HG03060 (cell line): ENCODE measurements around the gene RNASE4.

Experiments
- ATAC-seq: cut with Tn5 transposase; IDR thresholded peaks from one replicate; pipeline ENCODE4 v1.9.1; 2021; ENCODE audit warnings: low read depth, moderate number of reproducible peaks; ENCODE audit not compliant: unreplicated experiment

The RNASE4 gene

DNA sequence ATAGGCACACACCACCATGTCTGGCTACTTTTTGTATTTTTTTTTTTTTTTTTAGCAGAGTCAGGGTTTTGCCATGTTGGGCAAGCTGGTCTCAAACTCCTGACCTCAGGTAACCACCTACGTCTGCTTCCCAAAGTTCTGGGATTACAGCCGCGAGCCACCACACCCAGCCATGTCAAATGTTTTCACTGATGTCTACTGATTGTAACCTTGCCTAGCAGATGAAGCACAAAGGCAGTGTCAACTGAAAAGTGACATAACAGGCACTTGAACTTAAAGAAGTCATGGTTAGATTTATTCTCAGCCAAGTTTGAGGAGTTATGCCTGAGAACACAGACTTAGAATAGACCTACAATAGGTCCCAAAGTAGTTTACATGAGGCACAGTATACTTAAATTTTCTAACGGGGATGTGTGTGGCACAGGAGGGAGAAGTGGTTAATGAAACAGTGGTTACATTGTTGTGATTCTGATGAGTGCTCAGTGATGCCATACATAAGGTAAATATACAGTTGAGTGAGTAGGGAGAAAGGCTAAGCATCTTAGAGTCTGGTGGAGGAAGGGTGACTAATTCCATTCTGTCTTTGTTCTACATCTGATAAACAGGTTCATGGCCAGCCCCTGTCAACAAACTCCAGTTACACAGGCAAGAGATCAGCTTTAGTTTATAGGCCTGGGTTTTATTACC lies 12.6 kb upstream of the RNASE4 start:
- no peak for ATAC-seq

DNA sequence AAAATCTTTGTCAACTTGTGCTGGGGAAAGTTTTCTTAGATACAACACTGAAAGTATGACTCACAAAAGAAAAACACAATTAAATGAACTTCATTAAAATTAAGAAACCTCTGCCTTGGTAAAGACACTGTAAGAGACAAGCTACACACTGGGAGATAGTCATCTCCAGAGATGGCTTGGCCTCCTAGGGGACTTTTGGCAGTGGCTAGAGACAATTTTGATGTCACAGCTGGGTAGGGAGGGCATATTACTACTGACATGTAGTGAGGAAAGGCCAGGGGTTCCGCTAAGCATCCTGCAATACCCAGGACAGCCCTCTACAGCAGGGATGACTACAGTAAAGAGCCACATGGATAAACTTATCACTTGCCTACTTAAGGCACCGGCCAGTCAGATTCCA lies 8.7 kb upstream of the RNASE4 start:
- no peak for ATAC-seq

DNA sequence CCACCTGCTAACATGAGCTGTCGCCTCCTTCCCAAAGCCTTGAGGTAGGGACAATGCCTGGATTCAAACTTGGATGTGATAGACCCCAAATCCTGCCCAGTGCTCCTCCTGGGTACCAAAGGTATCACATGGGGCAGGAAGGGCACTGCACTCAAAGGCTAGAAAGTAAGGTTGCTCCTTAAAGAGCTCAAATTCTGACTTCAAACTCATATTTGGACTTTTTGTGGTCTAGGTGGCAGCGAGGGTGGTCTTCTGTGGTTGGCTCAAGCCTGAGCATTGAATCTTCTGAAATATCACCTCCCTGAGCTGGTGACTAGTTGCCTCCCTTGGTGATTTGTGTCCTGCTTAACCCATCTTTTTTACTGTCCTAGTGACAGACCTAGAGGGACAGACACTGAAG lies 8.3 kb upstream of the RNASE4 start:
- no peak for ATAC-seq

DNA sequence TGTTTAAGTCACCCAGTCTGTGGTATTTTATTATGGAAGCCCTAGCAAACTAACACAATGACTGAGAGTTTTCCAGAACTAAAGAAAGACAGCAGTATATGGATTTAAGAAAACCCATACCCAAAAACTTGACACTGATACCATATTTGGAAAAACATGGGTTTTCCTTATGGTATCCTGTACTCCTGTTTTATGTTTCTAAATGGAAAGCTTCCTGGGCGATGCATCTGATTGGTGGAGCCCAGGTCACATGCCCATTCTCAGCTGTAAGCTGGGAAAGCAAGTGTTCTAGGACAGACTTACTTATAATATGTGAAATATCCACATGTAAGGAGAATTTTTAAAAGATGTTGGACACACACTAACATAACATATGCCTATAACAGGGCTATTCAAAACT lies 4.5 kb upstream of the RNASE4 start:
- no peak for ATAC-seq

DNA sequence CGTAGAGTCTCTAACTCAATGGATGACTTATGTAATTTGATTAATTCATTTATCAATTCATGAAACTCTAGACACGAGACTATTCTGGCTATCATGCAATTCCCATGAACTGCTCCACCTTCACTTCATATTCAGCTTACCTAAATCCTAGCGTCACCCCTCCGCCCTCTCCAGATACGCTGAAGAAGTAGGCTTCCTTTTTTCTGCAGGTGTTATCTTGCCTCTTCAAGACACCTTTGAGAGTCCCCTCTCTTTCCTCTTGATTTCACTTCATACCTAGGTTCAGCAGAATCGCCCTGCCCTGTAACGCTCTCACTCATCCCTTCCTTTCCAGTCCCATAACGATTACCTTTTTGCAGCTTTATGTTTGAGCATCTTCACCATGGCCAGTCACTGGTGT lies 4.0 kb upstream of the RNASE4 start:
- ATAC-seq: no peak

DNA sequence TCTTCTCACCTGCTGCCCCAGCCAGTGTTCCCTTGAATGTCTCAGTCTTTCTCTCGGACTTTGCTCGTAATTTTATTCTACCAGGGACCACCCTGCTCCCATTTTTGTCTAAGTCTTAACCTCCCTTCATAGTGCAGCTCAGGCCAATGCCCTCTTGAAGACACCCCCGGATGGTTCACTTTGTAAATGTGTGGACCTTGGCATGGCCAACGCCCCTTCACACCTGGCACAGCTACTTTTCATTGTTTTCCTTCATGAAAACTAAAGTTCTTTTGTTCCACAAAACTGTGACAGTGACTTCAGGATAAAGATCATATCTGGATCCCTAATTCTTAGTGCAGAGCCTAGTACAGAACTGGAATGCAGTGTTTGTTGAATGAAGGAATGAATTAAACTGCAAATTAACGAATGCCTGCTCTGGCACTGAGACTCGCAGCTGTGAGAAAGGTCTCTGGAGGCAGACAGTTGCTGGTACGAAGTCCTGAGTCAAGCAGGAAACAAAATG lies 3.5 kb upstream of the RNASE4 start:
- ATAC-seq: no peak

DNA sequence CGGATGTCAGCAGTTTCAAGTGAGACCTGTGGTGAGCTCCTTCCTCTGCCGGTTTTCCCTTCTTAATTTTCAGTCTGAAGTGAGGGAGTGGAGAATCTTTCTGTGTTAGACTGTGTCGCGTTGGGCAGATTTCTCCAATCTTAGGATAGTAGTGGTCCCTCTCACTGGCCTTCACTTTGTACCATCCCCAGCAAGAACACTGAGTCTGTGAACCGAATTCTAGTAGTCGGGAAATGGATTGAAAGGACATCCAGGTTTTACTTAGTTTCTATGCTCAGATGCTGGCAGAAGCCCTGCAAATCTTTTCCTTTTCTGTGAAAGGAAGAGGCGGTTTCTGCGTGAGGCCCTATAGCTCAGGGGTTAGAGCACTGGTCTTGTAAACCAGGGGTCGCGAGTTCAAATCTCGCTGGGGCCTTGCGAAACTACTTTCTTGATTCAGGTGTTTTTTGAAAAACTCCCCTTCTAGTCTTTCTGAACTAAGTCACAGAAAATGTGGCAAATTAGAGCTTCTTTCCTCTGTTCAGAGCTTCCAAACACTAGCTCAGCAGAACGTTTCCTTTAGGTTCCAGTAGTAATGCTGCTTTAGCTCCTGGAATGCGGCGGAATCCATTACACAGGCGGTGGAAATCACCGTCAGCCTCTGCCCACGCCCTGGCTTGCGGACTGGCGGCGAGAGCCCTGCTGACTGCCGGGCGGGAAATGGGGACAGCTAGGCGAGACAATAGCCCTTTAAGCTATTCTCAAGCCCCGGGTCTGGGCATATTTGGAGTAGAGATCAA lies 2.8 kb upstream of the RNASE4 start:
- no peak for ATAC-seq

DNA sequence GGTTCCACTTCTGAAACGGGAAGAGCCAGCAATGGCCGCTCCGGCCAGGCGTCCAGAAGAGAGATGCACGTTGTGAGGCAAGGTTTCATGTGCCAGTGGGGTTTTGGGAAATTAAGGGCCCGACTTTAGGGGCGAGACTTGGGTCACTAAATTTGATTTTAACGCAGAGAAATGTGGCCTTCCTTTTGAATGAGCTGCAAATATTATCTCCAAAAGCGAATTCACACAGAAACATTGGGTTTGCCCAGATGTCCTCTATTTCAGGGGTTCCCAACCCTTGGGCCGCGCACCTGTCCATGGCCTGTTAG lies 2.3 kb upstream of the RNASE4 start:
- no peak for ATAC-seq

DNA sequence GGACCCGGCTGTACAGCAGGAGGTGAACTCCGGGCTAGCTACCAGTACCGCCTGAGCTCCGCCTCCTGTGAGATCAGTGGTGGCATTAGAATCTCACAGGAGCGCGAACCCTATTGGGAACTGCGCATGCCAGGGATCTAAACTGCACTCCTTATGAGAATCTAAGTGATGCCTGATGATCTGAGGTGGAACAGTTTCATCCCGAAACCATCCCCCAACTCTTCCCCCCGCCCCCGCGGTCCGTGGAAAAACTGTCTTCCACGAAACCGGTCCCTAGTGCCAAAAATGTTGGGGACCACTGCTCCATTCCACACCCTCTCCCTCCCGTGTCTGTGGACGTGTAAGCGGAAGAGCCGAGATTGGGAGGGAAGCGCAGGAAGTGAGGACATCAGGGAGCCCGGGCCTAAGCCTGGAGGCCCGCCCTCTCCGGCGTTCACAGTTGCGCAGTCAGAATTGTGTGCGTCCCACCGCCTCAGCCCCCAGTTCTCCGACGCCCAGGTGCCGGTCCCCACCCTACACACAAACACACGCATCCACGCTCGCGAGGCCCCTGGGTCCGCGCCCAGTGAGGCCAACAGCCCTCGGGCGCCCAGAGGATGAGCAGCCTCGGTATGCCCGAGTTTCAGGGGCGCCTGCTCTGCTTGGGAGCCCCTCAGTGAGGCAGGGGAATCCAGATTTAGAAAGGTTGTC lies 1.8 kb upstream of the RNASE4 start:
- ATAC-seq: peak; percentile 8

DNA sequence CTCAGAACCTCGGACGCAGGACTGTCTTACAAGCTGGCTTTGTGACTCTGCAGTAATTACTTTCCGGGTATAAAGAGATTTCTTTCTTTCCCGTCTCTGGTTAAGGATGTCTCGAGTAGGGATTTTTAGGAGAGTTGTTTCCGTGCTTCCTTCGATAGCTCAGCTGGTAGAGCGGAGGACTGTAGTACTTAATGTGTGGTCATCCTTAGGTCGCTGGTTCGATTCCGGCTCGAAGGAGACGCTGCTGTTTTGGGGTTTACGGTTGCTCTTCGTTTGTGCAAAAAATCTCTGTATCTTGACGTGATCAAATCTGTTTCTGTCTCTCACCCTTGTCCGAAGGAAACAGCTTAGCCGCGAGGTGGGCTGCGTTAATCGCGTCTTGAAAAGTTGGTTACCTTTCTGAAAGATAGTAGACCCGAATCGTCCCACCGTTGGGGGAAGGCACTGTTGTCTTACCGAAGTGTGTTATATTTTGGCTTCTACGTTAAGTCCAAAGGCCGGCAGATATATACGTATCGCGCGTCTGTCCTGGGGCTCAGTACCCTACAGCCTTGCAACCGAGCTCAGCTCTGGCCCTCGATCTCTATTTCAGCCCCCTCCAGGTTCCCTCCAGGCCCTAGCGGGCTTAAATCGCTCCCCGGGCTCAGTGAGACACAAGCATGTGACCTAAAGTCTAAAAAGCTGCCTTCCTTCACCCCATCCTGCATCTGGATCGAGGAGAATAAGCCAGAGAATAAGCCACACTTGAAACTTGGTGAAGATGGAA lies 1.1 kb upstream of the RNASE4 start:
- peak; percentile 28 for ATAC-seq

DNA sequence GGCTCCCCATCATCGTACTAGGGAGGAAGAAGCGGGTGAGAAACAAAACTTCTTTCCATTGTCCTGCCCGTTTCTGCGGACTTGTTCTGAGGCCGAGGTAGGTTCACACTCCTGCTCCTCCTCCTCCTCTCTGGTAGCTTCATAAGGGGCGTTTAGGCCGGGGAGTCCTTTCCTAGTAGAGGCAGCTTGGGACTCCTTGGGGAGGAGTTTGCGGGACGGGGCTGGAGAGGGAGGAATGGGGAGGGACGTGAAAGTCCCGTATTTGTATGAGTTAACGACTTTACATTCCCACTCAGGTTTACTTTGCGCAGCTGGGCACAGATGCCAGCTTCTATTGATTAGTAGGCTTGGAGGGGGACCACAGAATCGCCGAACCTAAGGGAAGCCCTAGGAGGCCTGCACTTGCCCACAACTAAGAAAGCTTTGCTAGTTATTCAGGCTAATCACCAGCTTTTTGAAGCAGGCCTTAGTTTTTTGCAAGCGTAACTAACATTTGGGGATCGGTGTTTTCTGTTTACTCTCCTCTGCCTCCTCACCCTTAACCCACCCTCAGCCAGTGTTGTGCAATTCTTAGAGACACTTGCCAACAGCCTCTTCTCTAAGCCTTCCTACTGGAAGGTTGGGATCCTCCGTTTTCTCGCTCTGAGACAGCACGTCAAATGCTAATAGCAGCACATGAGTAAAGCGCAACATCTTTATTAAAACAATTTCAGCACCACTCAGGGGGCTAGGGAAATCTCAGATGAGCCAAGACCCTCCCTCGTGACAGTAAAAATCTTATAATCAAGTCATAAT lies 499 bp downstream of the RNASE4 start:
- no peak for ATAC-seq

DNA sequence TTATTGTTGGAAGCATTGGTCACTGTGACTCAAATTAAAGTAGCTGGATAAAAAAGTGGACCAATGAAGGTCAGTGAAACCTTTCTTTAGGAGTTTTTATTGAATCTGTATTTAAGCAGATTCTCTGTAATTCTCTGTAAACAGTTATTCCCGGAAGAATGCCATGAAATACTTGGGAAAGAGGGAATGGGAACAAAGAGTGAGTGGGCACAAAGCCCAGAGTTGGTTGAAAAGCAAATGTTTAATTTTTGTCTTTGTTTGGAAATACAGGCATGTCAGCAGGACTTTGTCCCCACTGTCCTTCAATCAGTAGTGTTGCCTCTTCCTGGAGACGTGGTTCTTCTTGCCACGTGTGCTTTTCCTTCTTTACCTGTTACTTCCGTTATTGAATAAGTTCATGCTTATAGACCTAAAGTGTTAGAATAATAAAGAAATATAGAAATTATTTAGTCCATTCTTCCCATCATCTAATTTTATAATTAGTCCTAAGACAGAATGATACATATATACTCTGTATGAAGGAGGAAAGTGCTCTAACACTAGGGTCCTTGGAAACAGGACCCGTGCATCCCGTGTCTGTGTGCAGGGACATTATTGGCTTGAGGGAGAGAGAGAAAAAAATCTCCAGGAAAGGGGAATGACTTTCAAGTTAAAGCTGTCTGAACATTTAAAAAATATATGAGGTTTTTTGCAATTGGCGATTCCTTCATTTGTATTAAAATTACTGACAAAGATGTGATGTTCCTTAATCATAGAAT lies 2.2 kb downstream of the RNASE4 start:
- ATAC-seq: no peak

DNA sequence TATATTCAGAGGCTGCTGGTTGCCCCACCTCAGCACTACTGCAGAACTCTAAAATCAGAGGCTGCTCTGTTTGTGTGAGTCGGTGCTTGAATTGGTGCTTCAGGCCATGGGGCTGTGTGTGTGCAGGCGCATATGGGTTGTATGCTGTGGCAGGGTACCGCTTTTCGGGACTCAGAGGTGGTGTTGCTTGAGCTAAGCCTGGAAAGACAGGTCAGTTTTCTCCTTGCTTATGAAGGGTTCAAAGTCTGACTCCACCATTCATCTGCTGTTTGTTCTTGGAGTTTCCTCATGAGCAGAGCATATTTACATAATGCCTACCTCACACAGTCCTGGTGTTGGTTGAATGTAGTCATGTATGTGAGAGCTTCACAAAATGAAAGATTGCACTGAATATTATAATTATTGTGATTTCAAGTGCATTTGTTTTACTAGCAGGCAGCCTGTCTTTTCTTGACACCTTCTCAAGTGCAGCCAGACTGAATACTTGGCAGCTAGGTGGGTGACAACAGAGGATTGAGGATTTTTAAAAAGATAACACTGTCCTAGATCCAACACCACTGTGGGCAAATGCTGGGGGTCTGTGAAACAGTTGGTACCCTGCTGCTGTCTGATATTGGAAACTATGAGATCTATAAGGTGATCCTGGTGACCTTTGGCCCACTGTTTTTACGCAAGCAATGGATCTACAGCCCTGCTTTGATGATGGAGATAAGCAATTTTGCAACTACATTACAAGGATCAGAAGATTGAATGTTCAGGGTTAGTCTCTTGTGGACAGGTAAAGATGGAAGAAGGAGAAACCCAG lies 3.2 kb downstream of the RNASE4 start:
- ATAC-seq: no peak

DNA sequence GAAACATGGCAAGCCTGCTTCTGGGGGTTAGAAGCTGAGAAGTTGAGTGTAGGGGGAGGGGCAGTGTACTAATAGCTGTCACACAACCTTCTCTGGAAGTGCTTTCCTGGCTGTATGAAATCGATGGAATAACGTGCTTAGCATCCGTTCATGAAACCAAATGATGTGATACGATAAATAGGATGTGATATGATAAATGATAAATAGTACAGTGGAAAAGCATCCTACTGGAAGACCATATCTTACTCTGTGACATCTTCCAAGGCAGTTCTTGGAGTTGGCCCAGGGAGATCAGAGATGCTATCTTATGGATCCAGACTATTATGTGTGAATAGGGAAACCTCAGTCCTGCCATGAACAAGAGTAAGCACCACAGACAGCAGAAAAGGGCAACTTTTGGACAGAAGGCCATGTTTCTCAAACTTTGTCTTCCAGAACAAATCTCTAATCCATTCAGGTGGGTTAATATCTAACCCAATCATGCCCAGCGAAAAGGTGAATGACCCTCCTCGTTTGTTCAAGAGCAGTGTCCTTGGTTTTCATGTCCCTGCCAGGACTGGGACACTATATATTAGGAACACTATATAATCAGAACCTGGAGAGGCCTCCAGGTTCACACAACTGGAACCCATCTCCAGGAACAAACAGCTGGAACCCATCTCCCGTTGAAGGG lies 3.9 kb downstream of the RNASE4 start, which contains the start of gene ANG:
TSS of gene ANG (plus strand) at position 598 of the 673 bp plus-strand sequence. CDS start 4,801 bp downstream, outside the sequence.
- no peak for ATAC-seq

DNA sequence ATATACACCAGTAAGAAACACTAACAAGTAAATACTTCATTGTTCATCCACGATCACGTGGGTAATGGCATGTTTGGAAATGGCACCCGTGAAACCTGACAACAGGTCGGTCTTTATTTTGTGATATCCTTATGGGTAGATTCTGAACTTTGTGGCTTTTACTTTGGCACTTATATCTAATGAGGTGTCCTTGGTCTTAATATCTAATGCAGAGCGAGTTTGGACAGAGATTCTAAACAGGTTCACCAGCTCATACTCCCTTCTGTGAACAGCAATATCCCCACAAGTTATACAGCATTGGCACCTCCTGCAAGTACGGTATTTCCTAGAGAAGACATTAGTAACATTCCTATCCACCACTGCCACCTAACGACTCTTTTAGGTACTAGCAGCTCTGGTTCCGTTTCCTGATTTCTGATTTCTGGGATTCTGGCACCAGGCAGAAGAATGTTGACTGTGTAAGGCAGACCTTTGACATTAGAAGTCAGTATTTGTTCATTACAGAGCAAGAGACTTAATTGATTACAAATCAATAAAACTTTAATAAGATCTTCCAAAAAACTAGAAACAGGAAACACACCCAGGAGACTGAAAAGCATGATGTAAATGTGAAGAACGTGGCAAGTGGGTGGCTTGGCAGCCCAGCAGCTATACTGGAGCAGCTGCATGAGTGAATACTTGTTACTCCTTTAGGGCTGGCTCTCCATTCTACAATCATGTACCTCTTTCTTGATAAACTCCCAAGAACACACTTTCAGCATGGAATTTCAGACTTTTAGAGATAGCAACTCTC lies 6.7 kb downstream of the RNASE4 start:
- no peak for ATAC-seq

DNA sequence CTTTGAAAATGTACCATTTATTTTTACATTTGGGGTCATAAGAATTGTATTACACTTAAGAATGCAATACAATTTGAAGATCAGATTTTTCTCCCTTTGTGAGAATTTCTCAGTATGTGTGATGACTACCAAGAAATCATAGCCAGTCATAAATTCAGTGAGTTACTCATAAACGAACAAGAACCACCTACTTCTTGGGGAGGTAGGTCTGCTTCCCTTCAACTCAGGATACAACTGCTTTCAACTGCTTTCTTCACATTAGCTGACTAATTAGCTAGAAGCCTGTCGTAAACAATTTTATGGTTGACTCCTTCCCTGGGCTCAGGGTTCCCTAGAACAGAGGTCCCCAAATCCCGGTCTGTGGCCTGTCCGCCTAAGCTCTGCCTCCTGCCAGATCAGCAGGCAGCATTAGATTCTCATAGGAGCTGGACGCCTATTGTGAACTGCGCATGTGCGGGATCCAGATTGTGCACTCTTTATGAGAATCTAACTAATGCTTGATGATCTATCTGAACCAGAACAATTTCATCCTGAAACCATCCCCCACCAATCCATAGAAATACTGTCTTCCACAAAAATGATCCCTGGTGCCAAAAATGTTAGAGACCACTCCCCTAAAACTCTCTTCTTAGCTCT lies 7.9 kb downstream of the RNASE4 start:
- ATAC-seq: no peak

DNA sequence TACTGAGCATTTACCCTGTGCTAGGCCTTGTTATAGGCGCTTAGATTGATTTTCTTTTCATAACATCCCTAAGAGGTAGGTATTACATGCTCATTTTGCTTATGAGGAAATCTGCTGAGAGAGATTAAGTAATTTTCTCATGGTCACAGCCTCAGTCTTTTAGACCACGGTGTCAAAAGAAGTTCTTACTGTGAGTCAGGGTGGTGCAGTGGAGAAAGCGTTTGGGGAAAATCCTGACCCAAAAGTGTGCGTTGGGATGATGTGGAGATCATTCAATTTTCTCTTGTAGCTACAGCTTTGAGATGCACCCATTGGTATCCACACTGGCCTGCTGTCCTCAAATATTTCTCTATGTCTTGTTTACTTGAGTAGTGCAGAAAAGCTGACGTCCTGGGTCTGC lies 12.4 kb downstream of the RNASE4 start:
- ATAC-seq: no peak
